ENCODE results near the gene HOTAIR. TPM values are rescaled to one million over a fixed set of nuclear protein-coding genes. Genes with fewer than 3 reads are reported as not detected.

HOTAIR gene
- total and polyA plus RNA-seq, 2 donors (not counting 1 experiment from before 2014, with no cell fraction given) = not detected

DNA sequence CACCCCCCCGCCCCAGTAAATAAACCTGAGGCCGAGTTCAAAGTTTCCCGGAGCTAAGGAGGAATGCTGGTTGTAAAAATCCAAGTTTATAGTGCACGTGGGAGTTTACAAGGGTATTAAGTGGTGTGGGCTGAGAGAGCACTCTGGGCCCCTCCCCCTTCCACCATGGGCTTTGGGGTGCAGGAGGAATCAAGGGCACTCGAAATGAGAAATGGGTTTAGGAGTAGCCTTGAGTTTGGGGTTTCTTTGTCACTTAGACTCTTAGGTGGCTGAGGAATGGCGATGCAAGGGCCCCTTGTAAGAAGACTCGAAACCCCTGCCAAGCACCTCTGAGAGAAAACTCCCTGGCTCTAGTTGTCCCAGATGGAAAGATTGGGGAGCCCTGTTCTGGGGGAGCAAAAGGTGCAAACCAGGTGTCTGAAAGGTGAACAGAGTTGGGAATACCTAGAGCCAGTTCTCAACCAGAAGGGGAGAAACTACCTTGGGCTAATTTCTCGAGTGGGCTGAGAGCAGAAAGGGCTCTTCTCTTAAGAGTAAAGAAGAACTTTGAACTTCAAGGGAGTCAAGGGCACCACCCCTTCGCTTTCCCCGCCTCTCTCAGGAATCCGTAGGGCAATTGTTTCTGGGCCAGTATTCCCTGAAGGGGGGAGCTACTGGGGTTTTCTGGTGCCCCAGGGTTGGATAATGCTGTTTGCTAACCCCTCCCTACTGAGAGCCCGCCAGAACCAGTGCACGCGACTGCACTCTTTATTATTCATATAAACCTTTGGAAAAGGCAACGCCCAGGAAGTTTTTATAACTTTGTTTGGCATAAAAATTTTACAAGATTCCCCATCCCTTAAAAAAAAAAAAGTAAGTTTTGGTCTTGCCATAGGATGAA is 4.0 kb upstream of the HOTAIR start:
- DNase-seq (ENCODE audit: low read depth in 2 of 2) = no peak
- H3K79me2 ChIP-seq (ENCODE audit: control insufficient read depth, insufficient read depth, low read length) = no peaks in the 10 kb centered on the region

DNA sequence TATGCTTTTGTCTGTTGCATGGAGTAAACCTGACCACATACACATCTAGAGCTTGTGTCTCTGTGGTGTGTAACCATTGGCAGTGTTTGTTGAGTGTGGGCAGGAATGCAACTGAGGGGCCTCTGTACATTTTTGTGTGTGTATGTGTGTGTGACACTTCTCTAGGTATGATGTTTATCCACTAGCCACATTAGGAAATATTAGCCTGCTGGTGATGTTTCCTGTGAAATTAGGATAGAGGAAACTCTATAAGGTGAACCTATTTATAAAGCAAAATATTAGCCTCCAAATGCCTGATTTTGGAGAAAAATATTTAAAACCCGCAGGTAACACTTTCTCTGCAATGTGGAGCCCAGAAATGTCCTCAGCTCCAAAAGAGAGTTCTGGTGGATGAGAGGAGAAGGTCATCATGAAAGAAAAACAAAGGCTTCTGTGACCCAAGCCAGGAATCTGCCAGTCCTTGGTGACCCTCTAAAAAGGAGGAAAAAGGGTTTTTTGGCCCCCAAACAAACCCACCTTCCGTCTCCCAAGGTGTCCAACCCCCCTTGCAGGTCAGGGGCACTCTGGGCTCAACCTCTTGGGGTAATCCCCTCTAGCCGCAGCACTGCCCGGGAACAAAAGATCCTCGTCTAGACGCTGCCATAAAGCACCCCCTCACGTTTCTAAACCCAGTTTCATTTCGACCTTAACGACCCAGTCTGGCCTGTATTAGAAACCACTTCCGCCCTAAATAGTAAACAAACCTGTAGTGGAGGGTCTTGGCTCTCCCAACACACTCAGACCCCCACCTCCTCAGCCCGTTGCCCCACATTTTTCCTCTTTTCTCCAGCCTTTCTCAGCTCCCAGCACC is 3.1 kb upstream of the HOTAIR start:
- Histone ChIP-seq H3K4me1 (ENCODE audit: control insufficient read depth, extremely low read depth, insufficient read depth, low read length) (no peaks in the 10 kb centered on the region), H3K9ac (ENCODE audit: insufficient read depth, low read length) (no peak overlapping the region), H3K4me2 (ENCODE audit: extremely low read depth, insufficient read depth, low read length) (no peak overlapping the region), H3K79me2 (ENCODE audit: control insufficient read depth, insufficient read depth, low read length) (no peaks in the 10 kb centered on the region), H3K9me3 (ENCODE audit: control insufficient read depth, insufficient read depth, low read depth, low read length) (no peaks in the 10 kb centered on the region), H2AFZ (ENCODE audit: low read length) (no peak overlapping the region), H4K20me1 (ENCODE audit: control insufficient read depth, extremely low read depth, insufficient read depth, low read length) (no peaks in the 10 kb centered on the region), H3K27ac (ENCODE audit: insufficient read depth, low read length) (no peak overlapping the region), H3K27me3 (ENCODE audit: control insufficient read depth, insufficient read depth, low read length) (peaks cover 92% of the 10 kb centered on the region), H3K4me3 (replicated peaks in 1 of 4; ENCODE audit: control extremely low read depth in 1 of 4, insufficient read depth in 1 of 4, low read depth in 3 of 4, low read length in 4 of 4) (no peak overlapping the region), H3K36me3 (ENCODE audit: control insufficient read depth, insufficient read depth, low read length) (no peaks in the 10 kb centered on the region)
- TF ChIP-seq EZH2 (IDR thresholded peaks at IDR 0.05; ENCODE audit: low read length, missing control alignments) (no peak), CTCF (conservative IDR thresholded peaks at IDR 0.05 in 1 of 2, IDR thresholded peaks at IDR 0.05 in 1 of 2; ENCODE audit: low read depth in 1 of 2, low read length in 2 of 2) (no peak)
- DNase-seq (ENCODE audit: low read depth in 2 of 2) = no peak

More for the DNA sequence above, 4.0 kb upstream of the HOTAIR start:
- Histone ChIP-seq H3K27ac (ENCODE audit: insufficient read depth, low read length) (no peak overlapping the region), H3K9ac (ENCODE audit: insufficient read depth, low read length) (no peak overlapping the region), H3K4me1 (ENCODE audit: control insufficient read depth, extremely low read depth, insufficient read depth, low read length) (no peaks in the 10 kb centered on the region), H3K27me3 (ENCODE audit: control insufficient read depth, insufficient read depth, low read length) (peaks cover 92% of the 10 kb centered on the region), H2AFZ (ENCODE audit: low read length) (no peak overlapping the region), H4K20me1 (ENCODE audit: control insufficient read depth, extremely low read depth, insufficient read depth, low read length) (no peaks in the 10 kb centered on the region), H3K36me3 (ENCODE audit: control insufficient read depth, insufficient read depth, low read length) (no peaks in the 10 kb centered on the region), H3K4me3 (replicated peaks in 1 of 4; ENCODE audit: control extremely low read depth in 1 of 4, insufficient read depth in 1 of 4, low read depth in 3 of 4, low read length in 4 of 4) (no peak overlapping the region), H3K9me3 (ENCODE audit: control insufficient read depth, insufficient read depth, low read depth, low read length) (no peaks in the 10 kb centered on the region), H3K4me2 (ENCODE audit: extremely low read depth, insufficient read depth, low read length) (no peak overlapping the region)
- TF ChIP-seq CTCF (conservative IDR thresholded peaks at IDR 0.05 in 1 of 2, IDR thresholded peaks at IDR 0.05 in 1 of 2; ENCODE audit: low read depth in 1 of 2, low read length in 2 of 2) = no peak
- TF ChIP-seq EZH2 (IDR thresholded peaks at IDR 0.05; ENCODE audit: low read length, missing control alignments) = no peak
